NCI-H146 treated with DMSO at 0.1 percent for 48 hours (cell line): Measurements from ENCODE around the gene OTUB2.

Experiments used
- DNase-seq: peaks from one replicate; lab custom pipeline; 2025; ENCODE audit not compliant: unreplicated experiment; lab: John Stamatoyannopoulos, UW

Gene OTUB2

GRCh38 chr14:94020267-94020666 is 5.9 kb upstream of the OTUB2 start:
- DNase-seq: no peak

GRCh38 chr14:94021001-94021400 is 5.1 kb upstream of the OTUB2 start:
- DNase-seq: no peak

- DNase-seq: no peak
These were observed 4.6 kb upstream of the OTUB2 start for GRCh38 chr14:94021416-94022157.

GRCh38 chr14:94022532-94023411 is 3.4 kb upstream of the OTUB2 start:
- DNase-seq: no peak

DNA sequence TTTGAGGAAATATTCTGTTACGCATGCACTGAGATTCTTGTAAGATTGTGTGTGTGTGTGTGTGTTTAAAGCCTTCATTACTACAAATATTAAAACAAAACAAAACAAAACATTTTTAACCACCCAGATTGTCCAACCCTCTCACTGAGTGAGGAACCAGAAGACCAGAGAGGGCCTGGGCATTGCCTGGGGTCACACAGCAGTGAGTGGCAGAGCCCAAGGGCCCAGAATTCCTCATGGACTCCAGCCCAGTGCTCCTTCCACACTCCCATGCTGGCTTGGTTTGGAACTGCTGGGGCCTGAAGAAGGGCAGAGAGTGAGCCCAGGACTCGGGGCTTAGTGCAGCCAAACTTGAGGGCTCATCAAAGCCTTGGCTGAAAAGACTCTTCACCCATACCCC is 1.6 kb upstream of the OTUB2 start:
- DNase-seq: no peak

DNA sequence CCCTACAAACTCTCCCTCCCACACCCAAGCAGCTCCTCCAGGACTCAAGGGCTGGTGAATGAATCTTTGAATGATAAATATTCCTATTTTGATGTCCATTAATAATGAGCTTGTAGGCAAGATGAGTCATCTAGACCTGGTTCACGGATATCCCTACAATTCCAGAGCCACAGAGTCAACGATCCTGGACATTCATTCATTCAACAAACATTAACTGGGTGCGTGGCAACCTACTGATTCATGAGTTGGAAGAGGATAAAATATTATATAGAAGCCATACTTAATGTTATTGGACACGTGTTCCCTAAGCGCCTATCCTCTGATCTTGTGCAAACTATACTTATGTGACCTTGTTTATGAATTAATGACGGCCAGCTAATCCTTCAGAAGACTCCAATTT is 420 bp upstream of the OTUB2 start:
- DNase-seq: no peak

DNA sequence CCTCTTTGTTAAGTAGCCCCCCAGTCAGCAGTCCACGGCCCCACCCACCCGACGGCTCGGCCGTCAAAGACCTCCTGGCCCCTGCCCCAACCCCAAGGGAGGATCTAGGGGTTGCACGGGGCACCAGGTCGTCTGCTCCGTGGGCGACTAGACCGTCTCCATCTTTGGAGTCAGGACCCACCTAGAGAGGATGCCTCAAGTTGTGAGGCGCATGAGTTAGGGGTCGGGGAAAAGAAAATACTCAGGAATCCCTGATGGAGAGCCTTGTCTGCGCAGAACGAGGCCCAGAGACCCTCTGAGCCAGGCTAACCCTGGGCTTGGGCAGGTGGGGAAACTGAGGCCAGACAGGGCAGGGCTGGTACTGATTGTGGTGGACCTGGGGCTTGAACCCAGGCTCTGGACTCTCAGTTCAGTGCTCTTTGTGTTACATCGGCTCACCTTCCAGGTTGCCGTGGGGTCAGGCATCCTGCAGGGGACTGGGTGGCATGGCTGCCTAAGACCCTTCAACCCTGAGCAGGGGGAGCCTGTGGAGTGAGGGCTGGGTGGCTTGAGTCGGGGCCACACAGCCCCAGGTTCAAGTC is 839 bp downstream of the OTUB2 start:
- no peak for DNase-seq

DNA sequence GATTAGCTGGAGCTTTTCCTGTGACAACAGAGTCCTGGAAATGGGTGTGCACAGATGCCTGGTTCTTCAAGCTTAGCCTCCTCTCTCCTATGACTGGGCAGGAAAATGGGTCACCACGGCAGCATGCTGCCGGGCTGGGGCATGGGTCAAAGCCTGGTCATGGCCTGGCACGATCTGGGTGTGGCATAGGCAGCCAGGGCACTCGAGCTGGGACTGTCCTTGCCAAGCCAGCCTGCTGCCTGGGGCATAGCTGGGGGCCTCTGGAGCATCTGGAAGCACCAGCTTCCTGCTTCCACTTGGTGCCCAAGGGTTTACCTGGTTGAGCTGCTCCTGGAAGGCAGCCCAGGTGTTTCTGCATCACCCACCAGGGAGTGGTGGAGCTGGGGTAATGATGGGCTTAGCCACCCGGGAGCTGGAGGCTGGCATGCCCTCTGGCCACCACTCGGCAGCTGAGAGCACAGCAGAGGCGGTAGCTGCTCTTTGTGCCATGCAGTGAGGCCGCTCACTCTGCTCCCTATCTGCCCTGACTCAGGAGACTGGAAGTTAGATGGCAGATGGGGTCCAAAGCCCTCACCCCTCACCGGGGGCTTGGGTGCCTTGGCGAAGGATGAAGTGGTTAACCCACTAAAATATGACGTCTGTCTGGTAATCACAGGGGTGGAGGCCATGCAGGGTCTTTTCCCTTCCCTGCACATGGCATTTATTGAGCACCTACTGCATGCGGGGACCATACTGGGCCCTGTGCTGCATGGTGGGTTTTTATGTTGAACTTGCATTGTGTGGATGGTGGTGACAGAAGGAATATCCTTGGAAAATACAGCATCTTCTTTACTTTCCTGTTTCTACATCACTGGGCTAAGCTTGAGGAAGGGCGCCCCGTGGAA is 1.7 kb downstream of the OTUB2 start:
- no peak for DNase-seq

DNA sequence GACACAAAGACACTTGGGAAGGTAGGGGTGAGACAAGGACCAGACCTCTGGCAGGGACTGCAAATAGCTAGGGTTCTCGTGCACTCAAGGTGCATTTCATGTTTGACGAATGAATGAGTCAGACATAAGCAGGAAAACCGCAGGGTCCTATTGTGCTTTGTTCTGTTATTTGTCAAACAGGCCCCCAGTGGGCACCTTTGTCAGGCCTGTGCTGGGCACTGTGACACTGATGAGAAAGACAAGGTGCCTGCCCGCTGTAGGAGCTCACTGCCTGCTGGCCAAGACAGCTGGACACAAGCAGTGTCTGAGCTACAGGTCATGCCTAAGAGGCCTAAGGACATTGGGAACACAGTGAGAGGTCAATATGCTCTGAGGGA is 2.3 kb downstream of the OTUB2 start:
- no peak for DNase-seq

- no peak for DNase-seq
These were observed 3.1 kb downstream of the OTUB2 start for GRCh38 chr14:94029265-94029664.

DNA sequence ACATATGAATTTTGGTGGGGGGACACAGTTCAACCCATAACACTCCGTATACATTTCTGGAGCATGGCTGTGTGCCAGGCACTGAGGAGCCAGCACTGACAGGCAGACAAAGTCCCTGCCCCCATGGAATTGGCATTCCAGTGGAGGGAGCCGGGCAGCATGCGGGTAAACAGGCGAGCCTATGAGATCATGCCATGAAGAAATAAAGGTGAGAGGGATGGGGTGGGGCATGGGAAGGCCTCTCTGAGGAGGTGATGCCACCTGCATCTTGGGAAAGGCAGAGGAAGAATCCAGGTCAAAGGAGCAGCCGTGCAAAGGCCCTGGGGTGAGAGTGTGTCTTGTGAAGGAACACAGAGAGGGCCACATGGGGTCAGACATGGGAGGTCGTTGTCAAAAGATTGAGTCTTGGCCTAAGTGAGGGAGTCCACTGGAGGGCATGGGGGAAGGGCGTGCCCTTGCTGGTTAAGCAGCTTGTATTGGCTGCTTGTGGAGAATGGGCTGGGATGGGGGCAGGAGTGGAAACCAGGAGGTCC is 3.6 kb downstream of the OTUB2 start:
- no peak for DNase-seq

DNA sequence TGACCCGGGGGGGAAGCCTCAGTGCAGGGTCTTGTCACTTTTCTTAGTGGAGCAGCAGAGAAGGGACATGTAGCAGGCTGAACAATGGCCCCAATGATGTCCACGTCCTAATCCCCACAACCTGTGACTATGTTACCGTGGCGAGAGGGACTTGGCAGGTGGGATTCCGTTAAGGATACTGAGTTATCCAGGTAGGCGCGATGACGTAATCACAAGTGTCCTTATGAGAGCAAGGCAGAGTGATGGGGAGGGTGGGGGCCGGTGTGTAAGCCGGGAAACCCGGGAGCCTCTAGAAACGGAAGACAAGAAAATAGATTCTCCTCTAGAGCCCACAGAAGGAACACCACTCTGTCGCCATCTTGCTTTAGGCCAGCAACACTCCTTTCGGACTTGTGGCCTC is 4.4 kb downstream of the OTUB2 start:
- DNase-seq: no peak

DNA sequence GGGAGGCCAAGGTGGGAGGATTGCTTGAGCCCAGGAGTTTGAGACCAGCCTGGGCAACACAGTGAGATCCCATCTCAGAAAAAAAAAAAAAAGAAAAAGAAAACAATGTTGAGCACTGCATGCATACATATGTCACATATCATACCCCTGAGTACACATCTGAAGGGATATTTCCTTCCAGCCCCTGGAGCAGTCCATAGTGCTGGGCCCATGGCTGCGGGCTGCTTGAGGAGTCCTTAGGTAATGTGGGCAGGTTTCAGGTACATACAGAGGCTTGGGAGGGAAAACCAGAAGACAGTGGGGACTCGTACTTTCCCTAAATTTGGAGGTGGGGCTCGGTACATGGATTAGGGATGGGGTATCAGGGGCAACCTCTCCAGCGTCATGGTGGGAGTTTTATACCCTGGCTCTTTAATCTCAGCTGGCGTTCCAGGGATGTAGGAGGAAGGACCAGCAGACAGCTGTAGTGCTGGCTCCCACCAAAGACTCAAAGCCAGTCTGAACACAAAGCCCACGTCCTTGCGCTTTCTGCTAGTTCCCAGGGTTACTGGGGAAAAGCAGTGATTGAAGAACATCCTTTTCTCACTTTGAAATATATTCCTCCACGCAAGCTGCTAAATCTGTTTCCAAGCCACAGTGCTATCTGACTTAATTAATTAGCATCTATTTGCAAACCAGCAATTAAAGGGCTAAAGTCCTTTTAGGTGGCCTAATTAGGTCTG is 5.2 kb downstream of the OTUB2 start:
- no peak for DNase-seq

DNA sequence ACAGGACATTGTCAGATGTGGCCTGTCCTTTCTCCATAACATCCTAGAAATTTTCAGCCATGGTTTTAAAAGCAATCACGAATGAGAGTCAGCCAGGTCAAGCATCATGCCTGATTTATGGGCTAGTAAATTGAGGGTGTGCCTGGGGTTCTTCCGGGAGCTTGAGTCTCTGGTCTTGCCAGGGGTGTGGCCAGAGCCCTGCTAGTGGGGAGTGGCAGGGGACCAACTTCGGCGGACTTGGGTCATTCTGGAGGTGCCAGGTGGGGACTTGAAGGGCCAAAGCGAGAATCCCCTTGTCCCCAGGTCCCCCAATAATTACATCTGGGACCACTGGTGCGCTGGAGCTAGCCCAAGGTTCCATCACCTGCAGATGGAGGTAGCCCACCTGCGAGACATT is 5.7 kb downstream of the OTUB2 start:
- DNase-seq: no peak

- DNase-seq: no peak
These were observed 8.7 kb downstream of the OTUB2 start for GRCh38 chr14:94034886-94035285.

GRCh38 chr14:94036313-94037167 is 10.4 kb downstream of the OTUB2 start:
- DNase-seq: peak; percentile 2

- no peak for DNase-seq
These were observed 11.8 kb downstream of the OTUB2 start for GRCh38 chr14:94037954-94038353.

DNA sequence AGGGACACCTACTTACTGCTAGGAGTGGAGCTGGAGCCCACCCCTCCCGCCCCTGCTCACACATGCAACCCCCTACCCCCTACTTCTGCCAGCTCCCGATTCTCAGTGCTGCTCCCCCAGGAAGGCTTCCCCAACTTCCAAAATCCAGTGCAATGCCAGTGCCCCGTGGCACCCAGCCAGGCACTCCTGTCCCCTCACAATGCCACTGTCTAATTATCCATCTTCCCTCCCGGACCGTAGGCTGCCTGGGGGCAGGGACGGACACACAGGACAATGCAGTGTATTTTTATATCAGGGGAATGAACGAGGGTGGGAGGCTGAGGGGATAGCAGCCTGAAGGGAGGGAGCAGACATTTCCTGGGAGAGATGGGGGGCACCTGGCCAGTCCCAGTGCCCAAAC is 12.4 kb downstream of the OTUB2 start:
- DNase-seq: no peak

GRCh38 chr14:94038921-94039629 is 12.9 kb downstream of the OTUB2 start:
- no peak for DNase-seq
